Left ventricle myocardium inferior (tissue), 1 donor: ENCODE results near the gene LRRC52. TPM values are rescaled to one million over a fixed set of nuclear protein-coding genes. Genes with fewer than 3 reads are reported as not detected.

Experiments used
- DNase-seq: peaks from one replicate; pipeline ENCODE4 v3.0.0-alpha.2; 2020
- H3K27ac ChIP-seq: fragments of 200-600 bp; replicated peaks from 2 replicates; pipeline ENCODE4 v1.8.0; 2021
- H3K27me3 ChIP-seq: fragments of 200-600 bp; 2 replicates; pipeline ENCODE4 v1.8.0; 2021; ENCODE audit warnings: low read depth
- H3K36me3 ChIP-seq: fragments of 200-600 bp; 2 replicates; pipeline ENCODE4 v1.8.0; 2021
- H3K4me1 ChIP-seq: fragments of 200-600 bp; 2 replicates; pipeline ENCODE4 v1.8.0; 2021
- H3K4me3 ChIP-seq: fragments of 200-600 bp; 2 replicates; pipeline ENCODE4 v1.8.0; 2021; ENCODE audit warnings: mild to moderate bottlenecking, moderate library complexity
- H3K9me3 ChIP-seq: fragments of 200-600 bp; replicated peaks from 2 replicates; pipeline ENCODE4 v1.8.0; 2021
- intact Hi-C: fragments of 100-400 bp; cut with micrococcal nuclease; formaldehyde crosslinking; loops from one replicate; pipeline ENCODE4 v1.11.0; 2022
- total RNA-seq: library from RNA; stranded (reverse); fragmentation: NEBNext Ultra II Directional; extraction: Animal tissue kit (Norgen Biotek cat#: 25700); gene quantifications from one replicate; pipeline ENCODE4 v1.2.1, GENCODE V29; 2021
- TF ChIP-seq, protein P1 (sequence below): fragments of 200-600 bp; IDR thresholded peaks from 2 replicates; pipeline ENCODE4 v1.8.0; 2021; ENCODE audit warnings: antibody characterized with exemption, mild to moderate bottlenecking, borderline replicate concordance
- donor health status: DM: no; HTN: yes; CAD: no; lungs with severe emphysema.

The LRRC52 gene
- total RNA-seq, 1 donor from 2014 or later, result 1.8 TPM

GRCh38 chr1:165544996-165545395, 1.2 kb downstream of the LRRC52 start:
- Histone ChIP-seq H3K27me3 (no peaks in the 10 kb centered on the region), H3K27ac (no peak overlapping the region), H3K4me3 (no peak overlapping the region), H3K4me1 (peaks cover 33% of the 10 kb centered on the region), H3K9me3 (no peaks in the 10 kb centered on the region), H3K36me3 (no peaks in the 10 kb centered on the region)
- TF ChIP-seq, protein P1, sequence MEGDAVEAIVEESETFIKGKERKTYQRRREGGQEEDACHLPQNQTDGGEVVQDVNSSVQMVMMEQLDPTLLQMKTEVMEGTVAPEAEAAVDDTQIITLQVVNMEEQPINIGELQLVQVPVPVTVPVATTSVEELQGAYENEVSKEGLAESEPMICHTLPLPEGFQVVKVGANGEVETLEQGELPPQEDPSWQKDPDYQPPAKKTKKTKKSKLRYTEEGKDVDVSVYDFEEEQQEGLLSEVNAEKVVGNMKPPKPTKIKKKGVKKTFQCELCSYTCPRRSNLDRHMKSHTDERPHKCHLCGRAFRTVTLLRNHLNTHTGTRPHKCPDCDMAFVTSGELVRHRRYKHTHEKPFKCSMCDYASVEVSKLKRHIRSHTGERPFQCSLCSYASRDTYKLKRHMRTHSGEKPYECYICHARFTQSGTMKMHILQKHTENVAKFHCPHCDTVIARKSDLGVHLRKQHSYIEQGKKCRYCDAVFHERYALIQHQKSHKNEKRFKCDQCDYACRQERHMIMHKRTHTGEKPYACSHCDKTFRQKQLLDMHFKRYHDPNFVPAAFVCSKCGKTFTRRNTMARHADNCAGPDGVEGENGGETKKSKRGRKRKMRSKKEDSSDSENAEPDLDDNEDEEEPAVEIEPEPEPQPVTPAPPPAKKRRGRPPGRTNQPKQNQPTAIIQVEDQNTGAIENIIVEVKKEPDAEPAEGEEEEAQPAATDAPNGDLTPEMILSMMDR, result no peak
- intact Hi-C loops, result no loop called here
- no peak for DNase-seq

DNA sequence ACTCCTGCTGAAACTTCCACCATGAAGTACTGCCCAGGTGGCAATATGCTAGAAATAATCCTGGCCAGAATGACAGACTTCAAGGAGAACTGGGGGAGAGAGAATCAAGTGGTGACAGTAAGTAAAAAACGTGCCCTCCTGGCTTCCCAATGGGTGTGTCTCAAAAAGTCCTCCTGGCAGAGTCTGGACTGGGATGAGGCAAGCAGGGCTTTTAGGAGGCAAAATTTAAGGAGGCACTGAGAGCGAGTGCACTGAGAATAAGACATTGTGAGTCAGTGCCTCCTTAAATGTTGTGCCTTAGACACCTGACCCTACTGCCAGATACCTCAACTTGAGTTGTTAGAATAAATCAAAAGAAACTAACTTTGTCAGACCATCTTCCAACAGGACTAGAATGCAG, 2.2 kb downstream of the LRRC52 start:
- Histone ChIP-seq H3K4me1 (peaks cover 23% of the 10 kb centered on the region), H3K36me3 (no peaks in the 10 kb centered on the region), H3K9me3 (no peaks in the 10 kb centered on the region), H3K27ac (no peak overlapping the region), H3K4me3 (no peak overlapping the region), H3K27me3 (no peaks in the 10 kb centered on the region)
- intact Hi-C loops, result no loop called here
- no peak for DNase-seq
- TF ChIP-seq, protein P1, result no peak

DNA sequence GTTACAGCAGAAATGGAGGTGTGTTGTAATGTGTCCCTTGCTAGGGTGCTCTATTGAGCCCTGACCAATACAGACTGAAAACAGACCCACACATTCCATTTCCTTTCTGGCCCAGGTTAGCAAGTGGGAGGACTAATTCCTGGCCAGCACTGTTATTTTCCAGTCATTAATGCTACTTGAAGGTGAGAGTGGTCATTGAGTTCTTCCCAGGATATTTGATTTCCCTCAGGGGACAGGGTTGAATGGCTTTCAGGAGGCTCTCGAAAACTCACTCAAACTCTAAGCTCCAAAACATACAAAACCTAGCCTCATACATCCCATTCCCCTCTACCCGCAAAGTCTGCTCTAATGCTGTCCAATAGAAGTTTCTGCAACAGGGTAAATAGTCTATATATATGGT, 6.2 kb downstream of the LRRC52 start:
- peaks cover 17% of the 10 kb centered on the region for H3K27me3 ChIP-seq
- intact Hi-C loops, result no loop called here
- H3K27ac ChIP-seq, result no peak overlapping the region
- no peak for DNase-seq
- H3K4me3 ChIP-seq, result no peak overlapping the region
- peaks cover 7% of the 10 kb centered on the region for H3K4me1 ChIP-seq
- TF ChIP-seq, protein P1, result no peak
- no peaks in the 10 kb centered on the region for H3K9me3 ChIP-seq
- H3K36me3 ChIP-seq, result no peaks in the 10 kb centered on the region

- H3K27ac ChIP-seq, result no peak overlapping the region
- TF ChIP-seq, protein P1, result no peak
- intact Hi-C loops, result no loop called here
- no peaks in the 10 kb centered on the region for H3K36me3 ChIP-seq
- H3K9me3 ChIP-seq, result no peaks in the 10 kb centered on the region
- peaks cover 17% of the 10 kb centered on the region for H3K27me3 ChIP-seq
- H3K4me3 ChIP-seq, result no peak overlapping the region
- peaks cover 7% of the 10 kb centered on the region for H3K4me1 ChIP-seq
- no peak for DNase-seq
Measured at GRCh38 chr1:165551469-165551868, 7.7 kb downstream of the LRRC52 start.

- Histone ChIP-seq H3K27ac (peak overlapping the region; percentile 39), H3K4me1 (peaks cover 18% of the 10 kb centered on the region), H3K4me3 (no peak overlapping the region), H3K9me3 (no peaks in the 10 kb centered on the region), H3K27me3 (peaks cover 4% of the 10 kb centered on the region), H3K36me3 (no peaks in the 10 kb centered on the region)
- TF ChIP-seq, protein P1, result no peak
- DNase-seq, result no peak
- intact Hi-C loops, result no loop called here
Measured at GRCh38 chr1:165560883-165561656, 17.3 kb downstream of the LRRC52 start.
